ENCODE measurements around the gene PDE8B.

The PDE8B gene

DNA sequence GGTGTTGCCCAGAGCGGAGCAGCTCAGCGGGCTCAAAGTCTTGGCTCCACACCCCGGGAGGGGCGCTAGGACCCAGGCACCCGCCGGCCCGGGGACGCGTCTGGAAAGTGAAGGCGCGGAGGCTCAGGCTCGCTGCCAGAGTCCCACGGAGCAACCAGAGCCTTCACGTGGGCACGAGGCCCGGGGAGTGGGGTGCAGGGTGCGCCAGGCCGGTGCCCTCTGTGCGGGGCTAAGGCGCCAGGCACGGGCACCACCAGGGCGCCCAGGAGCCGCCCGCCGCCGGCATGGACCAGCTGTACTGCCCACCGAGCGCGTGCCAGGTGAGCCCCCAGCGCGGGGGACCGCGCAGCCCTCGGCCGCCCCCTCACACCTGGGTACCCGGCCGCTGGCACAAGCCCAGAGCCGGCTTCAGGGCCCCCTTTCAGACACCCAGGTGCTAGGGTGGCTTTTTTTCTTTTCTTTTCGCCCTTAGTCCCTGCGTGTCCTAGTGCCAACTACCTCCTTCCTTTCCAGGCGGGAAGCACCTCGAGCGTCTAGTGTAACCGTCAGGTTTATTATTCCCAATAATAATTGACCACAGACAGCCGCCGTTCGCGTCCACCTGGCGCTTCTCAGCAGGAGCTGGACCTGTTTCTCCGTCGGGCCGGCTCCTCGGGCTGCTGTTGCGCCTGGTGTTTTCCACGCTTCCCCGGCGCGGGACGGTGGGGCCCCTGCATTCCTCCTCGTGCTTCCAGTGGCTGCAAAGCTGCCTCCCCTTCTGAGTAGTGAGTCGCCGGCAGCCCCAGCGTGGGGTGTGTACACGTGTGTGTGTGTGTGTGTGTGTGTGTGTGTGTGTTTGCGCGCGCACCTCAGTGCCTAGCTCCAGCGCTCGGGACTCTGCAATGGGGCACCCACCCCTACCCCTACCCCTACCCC lies 30.1 kb upstream of the PDE8B start:
- 1% methylated on average over 55 of the region's 69 CpGs for WGBS (ENCODE audit: insufficient coverage)
- POLR2A ChIA-PET, result no interaction called here
- DNase-seq, result peak in 2 of 3 donors; percentile 26 to 38
- Histone ChIP-seq H3K36me3 (ENCODE audit: control insufficient read depth in 4 of 4, insufficient read depth in 4 of 4, low read length in 3 of 4) (no peaks in the 10 kb centered on the region), H3K4me1 (ENCODE audit: control extremely low read depth in 1 of 4, control insufficient read depth in 4 of 4, insufficient read depth in 4 of 4, low read length in 3 of 4) (peaks cover 0 to 15% (median 14%) of the 10 kb centered on the region in 4 experiments), H3K27ac (ENCODE audit: insufficient read depth in 1 of 2, low read depth in 1 of 2, low read length in 2 of 2, poor library complexity in 1 of 2, severe bottlenecking in 2 of 2) (no peak overlapping the region), H3K27me3 (replicated peaks in 2 of 5; ENCODE audit: control insufficient read depth in 4 of 5, insufficient read depth in 5 of 5, low read length in 4 of 5) (peaks cover 2 to 64% (median 26%) of the 10 kb centered on the region in 5 experiments), H3K4me3 (ENCODE audit: control insufficient read depth in 1 of 7, extremely low read depth in 1 of 7, insufficient read depth in 4 of 7, low read depth in 2 of 7, low read length in 6 of 7) (peak overlapping the region; percentile 20 to 71 (median 58)), H3K9me3 (ENCODE audit: control extremely low read depth in 1 of 5, control insufficient read depth in 4 of 5, insufficient read depth in 2 of 5, low read depth in 1 of 5, low read length in 4 of 5) (no peaks in the 10 kb centered on the region)
- CTCF ChIA-PET, result interaction anchor here (0.5 to 1.4 kb wide), 2 partner anchors 16 to 309 kb away, joined by 3 read pairs; no protein-coding TSS in a partner anchor

DNA sequence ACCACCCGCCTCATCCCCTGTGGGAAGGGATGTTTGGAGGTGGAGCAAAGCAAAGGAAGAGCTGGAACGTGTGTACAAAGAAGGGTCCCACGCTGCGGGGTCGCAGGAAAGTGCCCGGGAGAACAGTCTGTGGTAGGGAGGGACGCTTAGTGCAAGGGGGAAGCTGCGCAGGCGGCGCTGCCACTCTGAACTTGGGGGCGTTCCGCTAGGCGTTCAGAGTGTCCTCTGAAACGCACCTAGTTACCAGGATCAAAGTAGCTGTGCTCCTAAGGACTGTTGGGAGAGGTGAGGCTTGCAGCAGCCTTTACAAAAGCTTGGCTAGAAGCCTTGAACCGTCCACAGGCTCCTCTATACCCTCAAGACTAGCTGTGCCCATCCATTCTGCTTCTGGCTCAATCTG lies 29.3 kb upstream of the PDE8B start:
- CTCF ChIA-PET, result no interaction called here

DNA sequence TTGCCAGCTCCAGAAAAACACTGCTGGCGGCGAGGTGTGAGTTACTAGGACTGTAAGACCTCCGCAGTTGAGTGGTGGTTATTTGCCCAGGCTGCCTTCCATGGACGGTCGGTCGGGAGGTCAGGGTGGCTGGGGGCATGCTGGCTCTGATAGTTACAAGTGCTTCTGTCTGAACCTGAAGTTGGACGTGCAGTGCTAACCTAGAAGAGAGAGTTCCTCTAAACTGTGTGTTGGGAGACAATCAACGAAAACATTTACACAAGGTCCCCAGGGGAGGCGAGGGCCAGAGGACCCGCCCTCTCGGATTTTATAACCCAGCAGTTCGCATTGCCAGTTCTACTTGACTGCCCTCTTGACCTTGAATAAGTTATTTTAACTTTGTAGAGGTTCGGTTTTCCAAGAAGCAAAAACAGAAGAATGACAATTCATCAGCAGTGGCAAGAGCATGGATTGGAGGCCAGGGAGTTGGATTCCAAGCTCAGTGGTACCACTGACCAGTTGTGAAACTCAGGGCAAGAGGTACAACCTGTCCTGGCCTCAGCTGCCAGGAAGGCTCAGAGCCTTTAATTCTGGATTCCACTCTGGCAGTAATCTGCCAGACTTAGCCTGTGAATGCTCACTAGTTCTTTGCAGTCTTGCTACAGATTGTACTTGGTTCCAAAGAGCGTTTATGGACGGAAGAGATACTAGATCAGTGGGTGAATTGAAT lies 28.7 kb upstream of the PDE8B start:
- Histone ChIP-seq H3K36me3 (ENCODE audit: control insufficient read depth in 4 of 4, insufficient read depth in 4 of 4, low read length in 3 of 4) (no peaks in the 10 kb centered on the region), H3K9me3 (ENCODE audit: control extremely low read depth in 1 of 5, control insufficient read depth in 4 of 5, insufficient read depth in 2 of 5, low read depth in 1 of 5, low read length in 4 of 5) (no peaks in the 10 kb centered on the region), H3K4me3 (ENCODE audit: control insufficient read depth in 1 of 7, extremely low read depth in 1 of 7, insufficient read depth in 4 of 7, low read depth in 2 of 7, low read length in 6 of 7) (peak overlapping the region in 1 of 7 experiments; percentile 66), H3K27ac (ENCODE audit: insufficient read depth in 1 of 2, low read depth in 1 of 2, low read length in 2 of 2, poor library complexity in 1 of 2, severe bottlenecking in 2 of 2) (no peak overlapping the region), H3K4me1 (ENCODE audit: control extremely low read depth in 1 of 4, control insufficient read depth in 4 of 4, insufficient read depth in 4 of 4, low read length in 3 of 4) (peaks cover 0 to 15% (median 14%) of the 10 kb centered on the region in 4 experiments), H3K27me3 (replicated peaks in 2 of 5; ENCODE audit: control insufficient read depth in 4 of 5, insufficient read depth in 5 of 5, low read length in 4 of 5) (peaks cover 2 to 55% (median 26%) of the 10 kb centered on the region in 5 experiments)
- no peak for DNase-seq
- WGBS (ENCODE audit: insufficient coverage), result 81% methylated on average over 13 of the region's 15 CpGs
- ChIA-PET POLR2A (no interaction called here), CTCF (no interaction called here)

More for the DNA sequence above, 29.3 kb upstream of the PDE8B start:
- peak overlapping the region in 3 of 7 experiments; percentile 30 to 66 (median 39) for H3K4me3 ChIP-seq (ENCODE audit: control insufficient read depth in 1 of 7, extremely low read depth in 1 of 7, insufficient read depth in 4 of 7, low read depth in 2 of 7, low read length in 6 of 7)
- H3K9me3 ChIP-seq (ENCODE audit: control extremely low read depth in 1 of 5, control insufficient read depth in 4 of 5, insufficient read depth in 2 of 5, low read depth in 1 of 5, low read length in 4 of 5), result no peaks in the 10 kb centered on the region
- peaks cover 2 to 60% (median 26%) of the 10 kb centered on the region in 5 experiments for H3K27me3 ChIP-seq (replicated peaks in 2 of 5; ENCODE audit: control insufficient read depth in 4 of 5, insufficient read depth in 5 of 5, low read length in 4 of 5)
- 3% methylated on average over 13 of the region's 15 CpGs for WGBS (ENCODE audit: insufficient coverage)
- H3K27ac ChIP-seq (ENCODE audit: insufficient read depth in 1 of 2, low read depth in 1 of 2, low read length in 2 of 2, poor library complexity in 1 of 2, severe bottlenecking in 2 of 2), result no peak overlapping the region
- POLR2A ChIA-PET, result no interaction called here
- H3K4me1 ChIP-seq (ENCODE audit: control extremely low read depth in 1 of 4, control insufficient read depth in 4 of 4, insufficient read depth in 4 of 4, low read length in 3 of 4), result peaks cover 0 to 15% (median 14%) of the 10 kb centered on the region in 4 experiments
- no peaks in the 10 kb centered on the region for H3K36me3 ChIP-seq (ENCODE audit: control insufficient read depth in 4 of 4, insufficient read depth in 4 of 4, low read length in 3 of 4)
- DNase-seq, result peak in 2 of 3 donors; percentile 22 to 28

DNA sequence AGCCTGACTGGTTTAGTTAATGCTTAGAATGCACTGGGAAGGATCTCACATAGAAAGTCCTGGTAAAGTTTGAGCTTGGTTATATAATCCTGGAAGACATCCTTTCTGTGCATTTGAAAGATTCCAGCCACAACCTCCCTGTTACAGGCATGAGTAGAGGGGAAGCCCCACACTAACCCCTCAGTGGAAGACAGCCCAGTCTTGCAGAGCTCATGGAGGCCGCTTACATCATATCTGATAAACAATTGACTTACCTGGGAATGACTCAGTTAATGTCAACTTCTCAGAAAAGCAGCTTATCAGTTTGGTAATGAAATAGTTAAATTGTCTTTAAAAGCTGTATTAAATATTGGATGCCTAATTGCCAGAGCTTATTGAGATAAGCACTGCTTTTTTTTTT lies 28.1 kb upstream of the PDE8B start:
- H3K27me3 ChIP-seq (replicated peaks in 2 of 5; ENCODE audit: control insufficient read depth in 4 of 5, insufficient read depth in 5 of 5, low read length in 4 of 5), result peaks cover 2 to 51% (median 26%) of the 10 kb centered on the region in 5 experiments
- CTCF ChIA-PET, result no interaction called here
- no CpG with 5 or more reads among the region's 1 CpG for WGBS (ENCODE audit: insufficient coverage)

DNA sequence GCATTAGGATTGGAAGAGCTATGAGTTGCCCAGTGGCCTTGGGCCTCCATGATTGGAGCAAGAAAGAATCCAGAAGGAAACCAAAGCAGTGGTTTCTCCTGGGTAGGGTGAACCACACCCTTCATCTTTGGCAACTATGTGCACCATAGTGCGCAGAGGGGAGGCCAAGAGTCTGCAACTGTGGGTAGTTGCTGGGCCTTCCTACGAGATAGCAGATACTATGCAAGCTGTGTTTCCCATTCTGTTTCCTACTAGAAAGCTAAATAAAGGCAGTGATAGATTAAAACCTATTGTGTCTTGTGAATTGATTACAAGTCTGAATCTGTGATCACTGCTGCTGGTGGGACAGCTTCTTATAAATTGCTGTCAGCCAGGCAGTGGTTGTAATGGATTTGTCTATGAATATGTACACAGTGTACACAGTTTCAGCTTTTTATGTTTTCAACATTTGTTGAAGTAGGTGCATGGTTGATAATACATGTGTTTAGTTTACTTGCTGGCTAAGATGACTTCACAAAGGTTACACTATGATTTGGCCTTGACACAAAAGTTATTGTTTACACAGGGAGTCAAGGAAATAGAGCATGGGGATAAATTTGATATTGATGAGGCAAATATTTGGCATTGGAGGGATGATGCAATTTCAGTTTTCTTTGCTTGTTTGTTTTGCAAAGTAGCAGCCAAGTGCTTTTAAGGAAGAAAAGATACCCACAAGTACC lies 23.7 kb upstream of the PDE8B start:
- H3K27me3 ChIP-seq (replicated peaks in 2 of 5; ENCODE audit: control insufficient read depth in 4 of 5, insufficient read depth in 5 of 5, low read length in 4 of 5), result peaks cover 2 to 9% (median 8%) of the 10 kb centered on the region in 5 experiments
- POLR2A ChIA-PET, result no interaction called here
- no peaks in the 10 kb centered on the region for H3K36me3 ChIP-seq (ENCODE audit: control insufficient read depth in 4 of 4, insufficient read depth in 4 of 4, low read length in 3 of 4)
- H3K9me3 ChIP-seq (ENCODE audit: control extremely low read depth in 1 of 5, control insufficient read depth in 4 of 5, insufficient read depth in 2 of 5, low read depth in 1 of 5, low read length in 4 of 5), result no peaks in the 10 kb centered on the region
- no peak overlapping the region for H3K27ac ChIP-seq (ENCODE audit: insufficient read depth in 1 of 2, low read depth in 1 of 2, low read length in 2 of 2, poor library complexity in 1 of 2, severe bottlenecking in 2 of 2)
- no peaks in the 10 kb centered on the region for H3K4me1 ChIP-seq (ENCODE audit: control extremely low read depth in 1 of 4, control insufficient read depth in 4 of 4, insufficient read depth in 4 of 4, low read length in 3 of 4)
- 94% methylated on average over 2 of the region's 2 CpGs for WGBS (ENCODE audit: insufficient coverage)
- CTCF ChIA-PET, result no interaction called here
- no peak overlapping the region for H3K4me3 ChIP-seq (ENCODE audit: control insufficient read depth in 1 of 7, extremely low read depth in 1 of 7, insufficient read depth in 4 of 7, low read depth in 2 of 7, low read length in 6 of 7)
- DNase-seq, result no peak

More for the DNA sequence above, 28.1 kb upstream of the PDE8B start:
- Histone ChIP-seq H3K4me1 (ENCODE audit: control extremely low read depth in 1 of 4, control insufficient read depth in 4 of 4, insufficient read depth in 4 of 4, low read length in 3 of 4) (peaks cover 0 to 15% (median 14%) of the 10 kb centered on the region in 4 experiments), H3K27ac (ENCODE audit: insufficient read depth in 1 of 2, low read depth in 1 of 2, low read length in 2 of 2, poor library complexity in 1 of 2, severe bottlenecking in 2 of 2) (no peak overlapping the region), H3K4me3 (ENCODE audit: control insufficient read depth in 1 of 7, extremely low read depth in 1 of 7, insufficient read depth in 4 of 7, low read depth in 2 of 7, low read length in 6 of 7) (no peak overlapping the region), H3K9me3 (ENCODE audit: control extremely low read depth in 1 of 5, control insufficient read depth in 4 of 5, insufficient read depth in 2 of 5, low read depth in 1 of 5, low read length in 4 of 5) (no peaks in the 10 kb centered on the region), H3K36me3 (ENCODE audit: control insufficient read depth in 4 of 4, insufficient read depth in 4 of 4, low read length in 3 of 4) (no peaks in the 10 kb centered on the region)
- no peak for DNase-seq
- POLR2A ChIA-PET, result no interaction called here

DNA sequence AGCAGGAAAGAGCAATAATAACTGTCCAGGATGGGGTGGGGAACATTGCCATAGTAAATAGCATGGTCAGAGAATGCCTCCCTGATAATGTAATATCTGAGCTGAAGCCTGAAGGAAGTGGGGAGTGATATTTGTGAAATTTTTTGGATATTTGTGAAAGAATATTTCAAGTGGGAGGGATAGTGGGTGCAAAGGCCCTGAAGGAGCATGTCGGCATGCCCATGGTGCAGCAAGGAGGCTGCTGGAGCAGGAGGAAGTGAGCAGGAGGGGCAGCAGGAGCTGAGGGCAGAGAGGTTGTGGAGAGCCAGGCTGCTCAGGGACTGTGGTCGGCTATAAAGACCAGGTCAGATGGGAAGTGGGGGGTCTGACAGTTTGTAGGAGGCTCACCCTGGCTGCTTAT lies 21.1 kb upstream of the PDE8B start:
- POLR2A ChIA-PET, result no interaction called here
- CTCF ChIA-PET, result no interaction called here
- H3K4me1 ChIP-seq (ENCODE audit: control extremely low read depth in 1 of 4, control insufficient read depth in 4 of 4, insufficient read depth in 4 of 4, low read length in 3 of 4), result no peaks in the 10 kb centered on the region
- H3K9me3 ChIP-seq (ENCODE audit: control extremely low read depth in 1 of 5, control insufficient read depth in 4 of 5, insufficient read depth in 2 of 5, low read depth in 1 of 5, low read length in 4 of 5), result no peaks in the 10 kb centered on the region
- H3K27me3 ChIP-seq (replicated peaks in 2 of 5; ENCODE audit: control insufficient read depth in 4 of 5, insufficient read depth in 5 of 5, low read length in 4 of 5), result peaks cover 0 to 1% (median 0%) of the 10 kb centered on the region in 5 experiments
- H3K4me3 ChIP-seq (ENCODE audit: control insufficient read depth in 1 of 7, extremely low read depth in 1 of 7, insufficient read depth in 4 of 7, low read depth in 2 of 7, low read length in 6 of 7), result no peak overlapping the region
- H3K36me3 ChIP-seq (ENCODE audit: control insufficient read depth in 4 of 4, insufficient read depth in 4 of 4, low read length in 3 of 4), result no peaks in the 10 kb centered on the region
- 94% methylated on average over 2 of the region's 2 CpGs for WGBS (ENCODE audit: insufficient coverage)
- DNase-seq, result no peak
- no peak overlapping the region for H3K27ac ChIP-seq (ENCODE audit: insufficient read depth in 1 of 2, low read depth in 1 of 2, low read length in 2 of 2, poor library complexity in 1 of 2, severe bottlenecking in 2 of 2)

All from common myeloid progenitor, CD34-positive (primary cell).